H1 (cell line): ENCODE measurements around the gene CHD6. TPM values are rescaled to one million over a fixed set of nuclear protein-coding genes. Genes with fewer than 3 reads are reported as not detected.

ENCODE experiments used
- CTCF ChIA-PET: fragments of 300-600 bp; sonication (Branson Sonifier 250); formaldehyde crosslinking; loops from one replicate; lab custom pipeline; 2021; ENCODE audit not compliant: partially characterized antibody; lab: Charles Lee
- POLR2A ChIA-PET: fragments of 300-600 bp; sonication (Branson Sonifier 250); formaldehyde crosslinking; loops from one replicate; lab custom pipeline; 2021; ENCODE audit warnings: inconsistent platforms; ENCODE audit not compliant: partially characterized antibody; lab: Charles Lee
- DNase-seq, 2 experiments: peaks; one replicate each; pipeline versions ENCODE4 v3.0.0 to v3.0.0-alpha.2; 2010 to 2022; ENCODE audit warnings: low spot score in 2 of 2, low read depth in 1 of 2, mixed read lengths in 1 of 2
- FAIRE-seq: peaks from 2 replicates; lab custom pipeline; 2011; peaks lifted over from hg19 to GRCh38; lab: Jason Lieb, UNC
- H2AFZ ChIP-seq: 2 replicates; pipeline ENCODE4 v1.8.1; 2012; ENCODE audit warnings: low read length, inconsistent platforms
- H2AK5ac ChIP-seq: 2 replicates; pipeline ENCODE4 v1.6.1; 2013; ENCODE audit warnings: low read depth, low read length
- H2BK120ac ChIP-seq: replicated peaks from 2 replicates; pipeline ENCODE3; 2013; ENCODE audit warnings: low read depth, low read length, inconsistent platforms
- H2BK12ac ChIP-seq: 2 replicates; pipeline ENCODE4 v1.6.1; 2013; ENCODE audit warnings: low read depth, low read length
- H2BK15ac ChIP-seq: 2 replicates; pipeline ENCODE4 v1.6.1; 2013; ENCODE audit warnings: low read length
- H2BK20ac ChIP-seq: 2 replicates; pipeline ENCODE4 v1.6.1; 2013; ENCODE audit warnings: low read length
- H2BK5ac ChIP-seq: 2 replicates; pipeline ENCODE4 v1.6.1; 2013; ENCODE audit warnings: low read depth, low read length
- H3K14ac ChIP-seq: 2 replicates; pipeline ENCODE4 v1.6.1; 2013; ENCODE audit warnings: inconsistent platforms; ENCODE audit not compliant: insufficient read length
- H3K18ac ChIP-seq: 2 replicates; pipeline ENCODE4 v1.6.1; 2013; ENCODE audit warnings: low read length; ENCODE audit errors: extremely low read depth
- H3K23ac ChIP-seq: 2 replicates; pipeline ENCODE4 v1.6.1; 2013; ENCODE audit warnings: inconsistent platforms; ENCODE audit not compliant: insufficient read length
- H3K23me2 ChIP-seq: 2 replicates; pipeline ENCODE4 v1.6.1; 2013; ENCODE audit warnings: low read depth, low read length
- H3K27ac ChIP-seq: 2 replicates; pipeline ENCODE4 v1.6.1; 2011; ENCODE audit warnings: low read depth, low read length, inconsistent platforms
- H3K27me3 ChIP-seq, 4 experiments: replicated peaks in 1 of 4; 1 replicate in 1 of 4; 2 replicates in 3 of 4; pipeline versions ENCODE4 v1.6.1 to v1.8.1; 2011 to 2013; ENCODE audit warnings: low read length in 3 of 4, mild to moderate bottlenecking in 3 of 4, inconsistent platforms in 2 of 4, mixed read lengths in 2 of 4, moderate library complexity in 1 of 4; ENCODE audit not compliant: control insufficient read depth in 3 of 4, insufficient read depth in 3 of 4; ENCODE audit errors: extremely low read depth in 1 of 4
- H3K36me3 ChIP-seq, 4 experiments: 2 replicates each; pipeline versions ENCODE4 v1.6.1 to v1.8.1; 2011 to 2013; ENCODE audit warnings: mild to moderate bottlenecking in 4 of 4, low read length in 3 of 4, moderate library complexity in 2 of 4, control low read depth in 1 of 4, inconsistent platforms in 1 of 4; ENCODE audit not compliant: insufficient read depth in 4 of 4, control insufficient read depth in 2 of 4
- H3K4ac ChIP-seq: replicated peaks from 2 replicates; pipeline ENCODE3; 2013; ENCODE audit warnings: low read length, low read depth, mixed read lengths, inconsistent platforms; ENCODE audit not compliant: insufficient read length
- H3K4me1 ChIP-seq, 4 experiments: replicated peaks in 1 of 4; 1 replicate in 1 of 4; 2 replicates in 3 of 4; pipeline versions ENCODE4 v1.6.1 to v1.8.1; 2011 to 2013; ENCODE audit warnings: low read length in 3 of 4, inconsistent platforms in 2 of 4, mixed read lengths in 1 of 4; ENCODE audit not compliant: insufficient read depth in 4 of 4, control insufficient read depth in 3 of 4
- H3K4me2 ChIP-seq, 2 experiments: 2 replicates each; pipeline versions ENCODE4 v1.6.1 to v1.8.1; 2011 to 2013; ENCODE audit warnings: low read depth in 2 of 2, low read length in 2 of 2, control low read depth in 1 of 2, inconsistent platforms in 1 of 2, mild to moderate bottlenecking in 1 of 2; ENCODE audit not compliant: insufficient read depth in 1 of 2
- H3K4me3 ChIP-seq, 4 experiments: fragments of 200-600, 300-600 bp in 1 of 4; sonication (generic), shearing (Covaris generic), sonication (Bioruptor Twin) in 1 of 4; 2 replicates each; pipeline versions ENCODE4 v1.5.1 to v1.8.1; 2011 to 2016; ENCODE audit warnings: low read length in 4 of 4, low read depth in 3 of 4, control low read depth in 2 of 4, inconsistent platforms in 2 of 4, mild to moderate bottlenecking in 2 of 4, mixed read lengths in 1 of 4, moderate library complexity in 1 of 4; ENCODE audit not compliant: insufficient read depth in 2 of 4; ENCODE audit errors: extremely low read depth in 1 of 4
- H3K56ac ChIP-seq: replicated peaks from 2 replicates; pipeline ENCODE3; 2013; ENCODE audit warnings: low read depth, mild to moderate bottlenecking, mixed read lengths, low read length, inconsistent platforms; ENCODE audit not compliant: insufficient read length
- H3K79me1 ChIP-seq: 2 replicates; pipeline ENCODE4 v1.6.1; 2013; ENCODE audit warnings: low read depth, low read length, control low read depth
- H3K79me2 ChIP-seq, 2 experiments: 2 replicates each; pipeline versions ENCODE4 v1.6.1 to v1.8.1; 2012 to 2013; ENCODE audit warnings: low read length in 2 of 2, mild to moderate bottlenecking in 2 of 2, inconsistent platforms in 1 of 2; ENCODE audit not compliant: insufficient read depth in 2 of 2, control insufficient read depth in 1 of 2
- H3K9ac ChIP-seq, 4 experiments: replicated peaks in 1 of 4; 1 replicate in 1 of 4; 2 replicates in 3 of 4; pipeline versions ENCODE4 v1.6.1 to v1.8.1; 2011 to 2013; ENCODE audit warnings: low read depth in 3 of 4, low read length in 3 of 4, control low read depth in 2 of 4, mild to moderate bottlenecking in 2 of 4, moderate library complexity in 2 of 4, inconsistent platforms in 1 of 4; ENCODE audit errors: extremely low read depth in 1 of 4
- H3K9me3 ChIP-seq, 2 experiments: 2 replicates each; pipeline versions ENCODE4 v1.6.1 to v1.8.1; 2012 to 2013; ENCODE audit warnings: mild to moderate bottlenecking in 2 of 2, moderate library complexity in 2 of 2, control low read depth in 1 of 2, inconsistent platforms in 1 of 2, low read depth in 1 of 2, low read length in 1 of 2, mixed read lengths in 1 of 2; ENCODE audit not compliant: insufficient read depth in 2 of 2
- H4K20me1 ChIP-seq, 2 experiments: replicated peaks in 1 of 2; 2 replicates each; pipeline versions ENCODE3 to v1.8.1; 2011 to 2013; ENCODE audit warnings: inconsistent platforms in 2 of 2, low read length in 2 of 2, mild to moderate bottlenecking in 1 of 2; ENCODE audit not compliant: insufficient read depth in 2 of 2, control insufficient read depth in 1 of 2
- H4K5ac ChIP-seq: 2 replicates; pipeline ENCODE4 v1.6.1; 2013; ENCODE audit warnings: low read length, low read depth, mixed read lengths, inconsistent platforms; ENCODE audit not compliant: insufficient read length
- H4K8ac ChIP-seq: 2 replicates; pipeline ENCODE4 v1.8.0; 2013; ENCODE audit warnings: mild to moderate bottlenecking, moderate library complexity, low read length, inconsistent platforms; ENCODE audit not compliant: insufficient read depth; ENCODE audit errors: extremely low read depth
- H4K91ac ChIP-seq: replicated peaks from 2 replicates; pipeline ENCODE3; 2013; ENCODE audit warnings: low read length, mixed read lengths, inconsistent platforms; ENCODE audit not compliant: insufficient read length
- GABPA ChIP-seq: IDR thresholded peaks from 2 replicates; pipeline ENCODE4 v1.6.1; 2011; ENCODE audit warnings: mild to moderate bottlenecking, low read length, moderate library complexity, borderline replicate concordance; ENCODE audit not compliant: insufficient read depth
- HDAC2 ChIP-seq, 2 experiments: fragments of 300-600 bp in 1 of 2; sonication (generic) in 1 of 2; IDR thresholded peaks; 2 replicates each; pipeline ENCODE4 v1.6.1; 2011 to 2012; ENCODE audit warnings: low read depth in 2 of 2, low read length in 2 of 2, mild to moderate bottlenecking in 2 of 2, moderate library complexity in 2 of 2, borderline replicate concordance in 1 of 2, inconsistent platforms in 1 of 2
- JUN ChIP-seq: IDR thresholded peaks from 2 replicates; pipeline ENCODE4 v1.6.1; 2011; ENCODE audit warnings: low read depth, mild to moderate bottlenecking, improper control_type of control experiment, low read length
- KDM4A ChIP-seq: IDR thresholded peaks from one replicate; pipeline ENCODE4 v1.7.1; 2012; ENCODE audit warnings: low read depth, mild to moderate bottlenecking, moderate library complexity, low read length, inconsistent platforms; ENCODE audit not compliant: severe bottlenecking
- PHF8 ChIP-seq: fragments of 200-600 bp; sonication (generic); conservative IDR thresholded peaks from 2 replicates; pipeline ENCODE4 v1.7.1; 2012; ENCODE audit warnings: low read depth, mild to moderate bottlenecking, inconsistent platforms, low read length, moderate library complexity
- SP1 ChIP-seq: IDR thresholded peaks from 2 replicates; pipeline ENCODE4 v1.6.1; 2011; ENCODE audit warnings: low read depth, low read length
- ZNF274 ChIP-seq: IDR thresholded peaks from 2 replicates; pipeline ENCODE4 v1.7.0; 2012; ENCODE audit warnings: low read length, borderline replicate concordance; ENCODE audit errors: extremely low read depth
- WGBS, 2 experiments: shearing (Covaris generic) in 1 of 2; methylation state at CpG; one replicate each; pipeline versions ENCODE4 v1.1.6 to v1.1.7; 2013 to 2015; ENCODE audit warnings: low lambda C conversion rate in 2 of 2, mixed read lengths in 2 of 2, inconsistent platforms in 1 of 2, low coverage in 1 of 2, missing lambda C conversion rate in 1 of 2; ENCODE audit not compliant: insufficient replicate concordance in 2 of 2, insufficient coverage in 1 of 2, insufficient read length in 1 of 2; ENCODE audit errors: extremely low coverage in 1 of 2, missing lambda C conversion rate in 1 of 2; 5-methylcytosine and 5-hydroxymethylcytosine counted together
- polyA plus RNA-seq, 7 experiments: library from polyadenylated mRNA; depleted of rRNA in 3 of 7; stranded (reverse) in 5 of 7; unstranded in 2 of 7; fragments of >200 nt in 5 of 7; fragments of 200-250 nt in 2 of 7; gene quantifications; 1 replicate in 5 of 7; 2 replicates in 1 of 7; 4 replicates in 1 of 7; pipeline versions ENCODE4 v1.2.1 to v1.2.3, GENCODE V29; 2011 to 2013; ENCODE audit warnings: missing spikeins in 2 of 7, mixed read lengths in 2 of 7
- total RNA-seq: library from RNA; stranded (reverse); fragmentation: NEBNext Ultra II Directional; extraction: Animal tissue kit (Norgen Biotek cat#: 25700); gene quantifications from 2 replicates; pipeline ENCODE4 v1.2.1, GENCODE V29; 2021

Gene CHD6
- total and polyA plus RNA-seq, 2 of the 8 experiments (the other 6 are each of a cell fraction or from before 2014, with no cell fraction given), result 11.1 to 62.9 TPM

GRCh38 chr20:41424011-41424410, 194.2 kb downstream of the CHD6 start:
- Histone ChIP-seq H3K79me1 (no peaks in the 10 kb centered on the region), H2BK120ac (no peak overlapping the region), H2BK20ac (no peak overlapping the region), H3K18ac (no peak overlapping the region), H3K4me2 (no peak overlapping the region), H4K8ac (no peak overlapping the region), H3K4me3 (no peak overlapping the region), H3K36me3 (peaks cover 28 to 83% (median 62%) of the 10 kb centered on the region in 4 experiments), H3K27ac (no peak overlapping the region), H2BK5ac (no peak overlapping the region), H2AFZ (no peak overlapping the region), H3K4ac (no peak overlapping the region), H3K14ac (no peak overlapping the region), H3K9me3 (no peaks in the 10 kb centered on the region), H3K27me3 (no peaks in the 10 kb centered on the region), H4K5ac (no peak overlapping the region), H2BK15ac (no peak overlapping the region), H3K56ac (no peak overlapping the region), H3K9ac (no peak overlapping the region), H4K20me1 (no peaks in the 10 kb centered on the region), H3K79me2 (no peaks in the 10 kb centered on the region), H3K4me1 (no peaks in the 10 kb centered on the region), H4K91ac (no peak overlapping the region), H3K23me2 (no peaks in the 10 kb centered on the region), H2BK12ac (no peak overlapping the region), H3K23ac (no peak overlapping the region), H2AK5ac (no peak overlapping the region)
- TF ChIP-seq JUN (no peak), ZNF274 (no peak), SP1 (no peak), KDM4A (no peak), GABPA (no peak), HDAC2 (IDR thresholded peaks at IDR 0.05; ENCODE audit: borderline replicate concordance in 1 of 2, low read depth in 2 of 2, low read length in 2 of 2) (no peak), PHF8 (no peak)
- ChIA-PET POLR2A (interaction anchor here (0.9 kb wide), 1 partner anchor 354 kb away, joined by 3 read pairs; no protein-coding TSS in a partner anchor), CTCF (no interaction called here)
- FAIRE-seq (no peak), DNase-seq (no peak)
- WGBS, 2 experiments, result 90% methylated on average over 3 of the region's 3 CpGs; no CpG with 5 or more reads in 1 of the 2 experiments
